Activated CD4-positive, alpha-beta T cell treated with anti-CD3 and anti-CD28 coated beads, Interleukin-2, amount 50 U/mL, for 16 hours (primary cell): ENCODE results near the gene TLE1.

Experiments
- DNase-seq: peaks from one replicate; pipeline ENCODE4 v3.0.0-alpha.2; 2020

Gene TLE1

GRCh38 chr9:81685763-81686613 is 3.4 kb downstream of the TLE1 start:
- no peak for DNase-seq

- DNase-seq, result no peak
These were observed 4.7 kb downstream of the TLE1 start for GRCh38 chr9:81684635-81685034.

- DNase-seq, result no peak
These were observed 5.6 kb downstream of the TLE1 start for GRCh38 chr9:81683704-81684103.

GRCh38 chr9:81683238-81683637 is 6.1 kb downstream of the TLE1 start:
- no peak for DNase-seq

- no peak for DNase-seq
These were observed 6.5 kb downstream of the TLE1 start for GRCh38 chr9:81682797-81683196.

GRCh38 chr9:81682177-81682576 is 7.2 kb downstream of the TLE1 start:
- no peak for DNase-seq

GRCh38 chr9:81680506-81680905 is 8.8 kb downstream of the TLE1 start:
- DNase-seq, result no peak

- DNase-seq, result no peak
These were observed 9.3 kb downstream of the TLE1 start for GRCh38 chr9:81680006-81680405.

GRCh38 chr9:81678088-81678487 is 11.3 kb downstream of the TLE1 start:
- no peak for DNase-seq

GRCh38 chr9:81676395-81676794 is 13.0 kb downstream of the TLE1 start:
- DNase-seq, result no peak

GRCh38 chr9:81673310-81673709 is 16.0 kb downstream of the TLE1 start:
- DNase-seq, result no peak

- no peak for DNase-seq
These were observed 17.5 kb downstream of the TLE1 start for GRCh38 chr9:81671880-81672280.

- no peak for DNase-seq
These were observed 19.5 kb downstream of the TLE1 start for GRCh38 chr9:81669866-81670265.

GRCh38 chr9:81669041-81669651 is 20.2 kb downstream of the TLE1 start:
- no peak for DNase-seq

GRCh38 chr9:81666123-81666522 is 23.2 kb downstream of the TLE1 start:
- no peak for DNase-seq

GRCh38 chr9:81665322-81665871 is 23.9 kb downstream of the TLE1 start:
- DNase-seq, result no peak

GRCh38 chr9:81664638-81665222 is 24.6 kb downstream of the TLE1 start:
- DNase-seq, result no peak

GRCh38 chr9:81661339-81661738 is 28.0 kb downstream of the TLE1 start:
- no peak for DNase-seq

- DNase-seq, result no peak
These were observed 32.4 kb downstream of the TLE1 start for GRCh38 chr9:81656871-81657337.

- no peak for DNase-seq
These were observed 33.3 kb downstream of the TLE1 start for GRCh38 chr9:81656004-81656403.

GRCh38 chr9:81653240-81653639 is 36.1 kb downstream of the TLE1 start:
- DNase-seq, result no peak

GRCh38 chr9:81652058-81652687 is 37.2 kb downstream of the TLE1 start:
- DNase-seq, result no peak
